Neural cell (in vitro differentiated cells): ENCODE measurements around the gene AMH.

ENCODE experiments used
- CTCF ChIP-seq: fragments of 450-650 bp; IDR thresholded peaks from 2 replicates; pipeline ENCODE4 v1.5.1; 2014; ENCODE audit warnings: antibody characterized with exemption, mild to moderate bottlenecking, moderate library complexity; ENCODE audit not compliant: poor library complexity, severe bottlenecking
- EP300 ChIP-seq: fragments of 450-650 bp; conservative IDR thresholded peaks from 2 replicates; pipeline ENCODE4 v1.6.1; 2014; ENCODE audit warnings: antibody characterized with exemption, mild to moderate bottlenecking, moderate library complexity; ENCODE audit not compliant: poor library complexity, severe bottlenecking
- EZH2 ChIP-seq: fragments of 200-600, 300-800 bp; shearing (Covaris generic), sonication (generic); IDR thresholded peaks from 2 replicates; pipeline ENCODE4 v1.6.1; 2014; ENCODE audit warnings: antibody characterized with exemption, low read length, borderline replicate concordance, mild to moderate bottlenecking; ENCODE audit not compliant: insufficient read depth, poor library complexity, severe bottlenecking
- POLR2AphosphoS5 ChIP-seq: IDR thresholded peaks from 2 replicates; pipeline ENCODE4 v1.6.1; 2012

- TF ChIP-seq CTCF (no peak), POLR2AphosphoS5 (no peak), EP300 (no peak), EZH2 (no peak)
These were observed 3.1 kb downstream of the AMH start for GRCh38 chr19:2252055-2252796.
